Breast epithelium (tissue), 3 donors: Measurements from ENCODE around the gene BARX2.

Source experiments
- POLR2AphosphoS5 ChIP-seq, 3 donors: sonication (generic); formaldehyde crosslinking; IDR thresholded peaks; one replicate each; pipeline ENCODE4 v1.6.1; 2017; ENCODE audit warnings: antibody characterized with exemption in 3 of 3
- TF ChIP-seq, protein P1 (sequence below), 3 donors: fragments of 450-650 bp; IDR thresholded peaks; one replicate each; pipeline ENCODE4 v1.5.1; 2016 to 2017; ENCODE audit warnings: antibody characterized with exemption in 3 of 3, mild to moderate bottlenecking in 3 of 3, moderate library complexity in 3 of 3

GRCh38 chr11:129444274-129444673 lies 68.6 kb downstream of the BARX2 start:
- TF ChIP-seq, protein P1, sequence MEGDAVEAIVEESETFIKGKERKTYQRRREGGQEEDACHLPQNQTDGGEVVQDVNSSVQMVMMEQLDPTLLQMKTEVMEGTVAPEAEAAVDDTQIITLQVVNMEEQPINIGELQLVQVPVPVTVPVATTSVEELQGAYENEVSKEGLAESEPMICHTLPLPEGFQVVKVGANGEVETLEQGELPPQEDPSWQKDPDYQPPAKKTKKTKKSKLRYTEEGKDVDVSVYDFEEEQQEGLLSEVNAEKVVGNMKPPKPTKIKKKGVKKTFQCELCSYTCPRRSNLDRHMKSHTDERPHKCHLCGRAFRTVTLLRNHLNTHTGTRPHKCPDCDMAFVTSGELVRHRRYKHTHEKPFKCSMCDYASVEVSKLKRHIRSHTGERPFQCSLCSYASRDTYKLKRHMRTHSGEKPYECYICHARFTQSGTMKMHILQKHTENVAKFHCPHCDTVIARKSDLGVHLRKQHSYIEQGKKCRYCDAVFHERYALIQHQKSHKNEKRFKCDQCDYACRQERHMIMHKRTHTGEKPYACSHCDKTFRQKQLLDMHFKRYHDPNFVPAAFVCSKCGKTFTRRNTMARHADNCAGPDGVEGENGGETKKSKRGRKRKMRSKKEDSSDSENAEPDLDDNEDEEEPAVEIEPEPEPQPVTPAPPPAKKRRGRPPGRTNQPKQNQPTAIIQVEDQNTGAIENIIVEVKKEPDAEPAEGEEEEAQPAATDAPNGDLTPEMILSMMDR (IDR thresholded peaks at IDR 0.05): no peak
- no peak for TF ChIP-seq POLR2AphosphoS5 (IDR thresholded peaks at IDR 0.05)
